Left kidney (tissue), 2 donors: Measurements from ENCODE around the gene SRC. TPM values are rescaled to one million over a fixed set of nuclear protein-coding genes. Genes with fewer than 3 reads are reported as not detected.

Source experiments
- DNase-seq: peaks from one replicate; pipeline ENCODE4 v3.0.0-alpha.2; 2013
- polyA plus RNA-seq: library from polyadenylated mRNA; unstranded; fragments of 120-200 nt; gene quantifications from one replicate; pipeline ENCODE4 v1.2.1, GENCODE V29; 2013; ENCODE audit not compliant: insufficient read length

SRC gene
- polyA plus RNA-seq, 1 donor, result 53.5 TPM

DNA sequence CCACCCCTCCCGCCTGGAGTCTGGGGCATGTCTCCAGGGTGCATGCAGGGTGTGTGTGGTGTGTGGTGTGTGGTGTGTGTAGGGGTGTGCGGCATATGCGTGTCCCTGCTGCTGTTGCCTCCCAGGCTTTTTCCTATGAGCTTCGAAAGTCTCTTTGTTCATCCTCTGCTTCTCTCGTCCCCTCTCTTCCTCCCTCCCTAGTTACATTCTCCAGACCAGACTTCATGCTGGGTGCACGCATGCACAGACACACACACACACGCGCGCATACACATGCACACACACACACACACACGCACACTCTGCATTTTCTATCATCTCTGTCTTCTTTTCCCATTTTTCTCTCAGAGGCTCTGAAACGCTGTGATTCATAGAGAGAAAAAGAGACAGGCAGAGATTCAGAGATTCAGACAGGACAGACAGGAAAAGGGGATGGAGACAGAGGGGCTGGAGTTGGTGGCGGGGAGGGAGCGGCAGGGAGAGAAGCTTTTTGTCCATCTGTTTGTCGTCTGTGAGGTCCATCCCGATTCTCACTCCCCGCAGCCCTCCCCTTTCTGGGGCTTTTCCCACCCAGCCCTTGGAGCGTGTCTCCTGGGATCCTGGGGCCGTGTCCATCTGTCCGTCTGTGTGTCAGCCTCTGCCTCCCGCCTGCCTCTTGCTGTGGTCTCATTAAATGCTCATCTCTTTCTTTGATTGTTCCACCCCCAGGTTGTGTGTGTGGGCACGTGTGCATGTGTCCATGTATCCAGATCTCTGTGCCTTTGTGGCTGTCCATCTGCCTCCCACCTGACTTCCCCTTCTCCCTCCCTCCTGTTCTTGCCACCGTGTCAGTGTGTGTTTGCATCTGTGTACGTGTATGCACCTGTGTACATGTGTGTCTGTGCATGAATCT, 62.6 kb downstream of the SRC start:
- no peak for DNase-seq

DNA sequence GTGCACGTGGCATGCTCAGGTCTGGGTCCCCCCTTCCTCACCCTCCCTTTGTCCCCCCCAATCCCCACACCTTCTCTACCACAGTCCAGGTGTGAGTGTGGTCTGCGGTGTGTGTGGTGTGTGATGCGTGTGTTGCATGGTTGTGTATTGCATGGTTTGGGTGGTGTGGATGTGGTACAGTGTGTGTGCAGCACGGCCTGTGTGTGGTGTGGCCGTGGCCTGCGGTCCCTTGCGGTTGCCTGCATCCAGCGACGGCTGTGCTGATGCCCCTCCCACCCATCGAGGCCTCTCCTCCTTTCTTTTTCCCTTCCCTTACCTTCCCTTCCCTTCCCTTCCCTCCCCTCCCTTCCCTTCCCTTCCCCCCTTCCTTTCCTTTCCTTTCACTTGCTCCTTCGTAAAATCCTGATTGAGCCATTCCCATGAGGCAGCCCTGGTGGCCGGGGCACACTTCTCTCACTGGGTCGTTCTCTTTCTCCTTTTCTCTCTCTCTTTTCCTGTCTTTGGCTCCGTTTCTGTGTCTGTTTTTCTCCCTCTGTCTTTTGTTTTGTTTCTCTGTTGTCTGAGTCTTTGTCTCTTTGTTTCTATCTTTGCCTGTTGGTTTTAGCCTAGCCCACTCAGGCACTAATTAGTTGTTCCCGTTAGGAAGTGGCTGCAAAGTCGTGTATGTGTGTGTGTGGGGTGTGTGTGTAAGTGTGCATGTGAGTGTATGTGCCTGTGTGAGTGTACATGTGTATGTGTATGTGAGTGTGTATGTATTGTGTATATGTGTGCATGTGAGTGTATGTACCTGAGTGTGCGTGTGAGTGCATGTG, 65.7 kb downstream of the SRC start:
- no peak for DNase-seq

DNA sequence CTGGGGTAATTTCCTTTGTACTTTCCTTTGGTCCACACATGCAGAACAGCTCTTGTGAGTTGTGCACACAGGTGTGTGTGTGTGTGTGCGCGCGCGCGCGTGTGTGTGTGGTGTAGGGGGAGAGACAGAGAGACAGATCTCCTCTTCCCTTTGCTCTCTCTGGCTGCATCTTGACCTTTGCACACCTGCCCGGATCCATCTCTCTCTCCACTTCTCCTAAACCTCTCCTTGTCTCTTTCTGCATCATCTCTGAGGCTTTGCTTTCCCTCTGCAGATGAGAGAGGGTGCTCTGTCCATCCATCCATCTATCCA, 67.0 kb downstream of the SRC start:
- DNase-seq, result no peak

DNA sequence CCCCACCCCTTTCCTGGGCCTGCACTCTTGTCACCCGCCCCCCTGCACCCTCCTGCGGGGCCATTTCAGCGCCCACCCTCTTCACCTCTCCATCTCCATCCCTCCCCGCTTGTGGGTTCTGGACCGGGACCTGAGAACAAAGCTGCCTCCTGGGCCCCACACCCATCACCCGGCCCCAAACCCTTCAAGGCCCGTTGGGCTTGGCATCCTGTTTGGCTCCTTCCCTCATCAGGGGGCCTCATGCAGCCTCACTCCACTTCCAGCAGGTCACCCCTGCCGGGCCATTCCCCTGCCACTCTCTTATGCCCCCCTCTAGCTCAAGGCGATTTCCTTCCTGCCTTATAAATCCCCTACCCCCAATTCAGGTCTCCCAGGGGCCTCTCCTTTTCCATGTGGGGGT, 67.4 kb downstream of the SRC start:
- DNase-seq, result no peak

DNA sequence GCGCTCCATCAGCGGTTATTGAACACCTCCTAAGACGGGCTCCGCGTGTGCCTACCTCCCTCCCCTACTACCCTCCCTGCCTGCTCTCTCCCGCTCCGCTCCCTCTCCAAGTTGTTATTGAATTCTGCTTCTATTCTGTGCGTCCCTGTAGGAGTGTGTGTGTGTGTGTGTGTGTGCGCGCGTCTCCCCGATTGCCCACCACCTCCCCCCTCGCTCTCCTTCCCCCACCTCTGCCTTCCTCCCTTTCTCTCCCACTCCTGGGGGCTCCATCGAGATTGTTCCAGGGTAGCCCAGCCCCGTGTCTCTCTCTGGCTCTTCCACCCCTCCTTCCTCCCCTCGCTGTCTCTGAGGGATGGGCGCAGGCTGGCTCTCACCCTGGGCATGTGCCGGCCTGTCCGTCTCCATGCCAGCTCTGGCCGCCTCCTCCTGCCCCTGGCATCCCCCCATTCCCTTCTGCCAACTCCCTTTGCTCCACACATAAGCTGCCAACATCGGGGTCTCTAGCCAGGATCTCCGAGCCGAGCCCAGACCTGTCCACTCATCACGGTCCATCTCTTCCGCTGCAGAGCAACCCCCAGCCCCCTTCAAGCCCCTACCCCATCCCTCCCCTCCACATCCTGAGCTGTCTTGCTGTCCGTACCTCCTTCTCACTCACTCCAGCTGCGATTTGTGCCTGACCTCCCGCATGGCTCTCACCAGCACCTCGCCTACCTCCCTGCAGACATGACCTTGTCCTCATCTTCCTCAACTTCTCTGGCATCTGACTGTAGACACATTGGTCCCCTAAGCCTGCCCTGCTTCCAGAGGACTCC, 68.5 kb downstream of the SRC start:
- DNase-seq, result no peak

DNA sequence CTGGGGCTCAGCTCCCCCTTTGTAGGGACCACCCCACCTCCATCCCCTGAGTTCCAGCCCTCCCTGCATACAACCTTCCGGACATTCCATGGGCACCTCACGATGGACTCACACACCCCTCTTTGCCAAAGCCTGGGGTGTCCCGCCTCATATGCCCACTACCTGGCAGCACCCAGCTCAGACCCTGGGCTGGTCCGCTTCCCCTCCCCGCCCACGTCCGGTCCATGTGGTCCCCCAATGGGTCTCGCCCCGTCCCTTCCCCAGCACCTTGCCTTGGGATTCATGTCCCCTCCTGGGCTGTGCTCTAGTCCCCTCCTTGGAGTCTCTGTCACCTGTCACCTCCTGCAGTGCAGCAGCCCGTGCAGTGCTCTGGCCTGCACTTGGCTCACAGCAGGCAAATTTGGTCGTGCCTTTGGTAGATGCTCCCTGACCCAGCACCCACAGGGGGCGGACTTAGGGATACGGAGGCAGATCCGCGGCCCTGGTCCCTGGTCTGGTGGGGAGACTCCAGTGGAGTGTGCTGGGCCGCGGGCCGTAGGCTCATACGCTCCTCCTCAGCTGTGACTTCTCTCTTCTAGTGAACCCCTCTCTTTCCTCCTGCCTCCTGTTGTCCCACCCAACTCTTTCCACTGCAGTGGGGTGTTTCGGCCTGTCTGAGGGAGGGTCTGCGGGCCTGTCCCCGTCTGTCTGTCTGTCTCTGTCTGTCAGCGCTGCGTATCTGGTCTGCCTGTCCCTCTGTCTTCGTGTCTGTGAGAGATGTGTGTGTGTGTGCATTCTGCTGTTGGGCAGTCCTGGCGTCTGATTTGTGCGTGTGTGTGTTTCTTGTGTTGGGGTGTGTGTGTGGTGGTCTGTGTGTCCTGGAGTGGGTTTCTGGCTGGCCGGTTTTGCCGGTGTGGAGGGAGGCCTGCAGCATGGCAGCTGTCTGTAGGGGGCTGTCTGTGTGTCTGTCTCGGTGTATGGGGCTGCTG, 69.5 kb downstream of the SRC start:
- DNase-seq, result no peak

DNA sequence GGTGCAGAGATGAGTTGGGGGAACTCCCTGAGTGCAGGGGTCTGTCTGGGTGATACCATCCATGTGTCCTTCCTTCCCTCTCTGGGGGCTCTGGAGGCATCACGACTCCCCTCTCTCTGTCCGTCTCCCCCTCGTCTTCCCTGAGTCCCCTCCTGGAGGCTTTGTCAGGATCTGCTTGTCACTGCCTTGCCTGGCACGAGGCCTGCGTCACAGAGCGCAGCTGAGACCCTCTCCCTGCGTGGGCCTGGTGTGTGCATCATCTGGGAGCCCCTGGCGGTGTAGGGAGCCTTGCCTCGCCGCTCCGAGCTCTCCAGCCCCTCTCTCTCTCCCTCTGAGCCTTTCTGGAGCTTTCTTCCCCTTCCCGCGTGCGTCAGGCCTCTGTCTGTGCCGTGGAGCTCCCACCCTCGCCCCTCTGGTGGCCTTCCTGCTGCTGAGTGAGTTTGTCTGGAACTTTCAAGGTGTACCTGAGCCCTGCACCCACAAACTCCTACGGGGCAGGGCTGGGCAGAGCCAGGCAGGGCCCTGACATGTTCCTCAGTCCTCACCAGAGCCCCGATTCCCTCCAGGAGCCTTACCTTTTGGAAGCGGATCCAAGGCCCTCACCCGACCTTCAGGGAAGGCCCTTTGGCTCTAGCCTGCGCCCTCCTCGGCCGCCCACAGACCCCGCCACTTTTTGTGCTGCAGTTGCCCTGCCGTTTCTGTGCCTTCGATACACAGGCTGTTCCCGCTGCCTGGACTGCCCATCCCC, 70.3 kb downstream of the SRC start:
- DNase-seq, result no peak

DNA sequence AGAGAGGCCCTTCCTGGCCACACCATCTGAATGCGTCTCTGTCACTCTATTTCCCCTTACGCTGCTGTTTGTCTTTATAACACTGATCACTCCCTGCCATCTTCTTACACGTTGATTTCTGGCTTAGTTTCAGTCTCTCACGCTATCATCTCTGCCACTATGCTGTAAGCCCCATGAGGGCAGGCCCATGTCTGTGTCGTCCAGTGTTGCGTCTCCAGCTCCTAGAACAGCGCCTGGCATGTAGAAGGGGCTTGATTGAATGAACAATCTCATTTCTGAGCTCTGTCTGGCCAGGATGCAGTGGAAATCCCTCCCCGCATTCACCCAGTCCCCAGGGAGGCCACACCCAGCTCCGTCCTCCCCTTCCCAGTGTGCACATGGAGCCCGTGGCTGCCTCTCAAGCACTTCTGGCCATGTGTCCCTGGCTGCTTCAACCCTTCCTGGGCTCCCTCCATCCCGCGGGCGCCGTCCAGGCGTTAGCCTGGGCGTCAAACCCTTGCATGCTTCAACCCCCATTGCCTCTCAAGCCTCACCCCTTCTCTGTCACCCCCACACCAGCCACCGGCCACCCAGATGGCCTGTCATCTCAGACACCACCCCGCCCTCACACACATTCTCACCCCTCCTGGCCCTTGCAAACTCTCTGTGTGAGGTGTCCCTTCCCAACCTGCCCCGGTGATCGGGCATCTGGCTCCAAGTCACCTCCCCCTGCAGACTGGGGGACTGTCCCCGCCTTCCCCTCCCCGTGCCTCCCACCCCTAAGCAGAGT, 71.1 kb downstream of the SRC start:
- DNase-seq, result no peak

DNA sequence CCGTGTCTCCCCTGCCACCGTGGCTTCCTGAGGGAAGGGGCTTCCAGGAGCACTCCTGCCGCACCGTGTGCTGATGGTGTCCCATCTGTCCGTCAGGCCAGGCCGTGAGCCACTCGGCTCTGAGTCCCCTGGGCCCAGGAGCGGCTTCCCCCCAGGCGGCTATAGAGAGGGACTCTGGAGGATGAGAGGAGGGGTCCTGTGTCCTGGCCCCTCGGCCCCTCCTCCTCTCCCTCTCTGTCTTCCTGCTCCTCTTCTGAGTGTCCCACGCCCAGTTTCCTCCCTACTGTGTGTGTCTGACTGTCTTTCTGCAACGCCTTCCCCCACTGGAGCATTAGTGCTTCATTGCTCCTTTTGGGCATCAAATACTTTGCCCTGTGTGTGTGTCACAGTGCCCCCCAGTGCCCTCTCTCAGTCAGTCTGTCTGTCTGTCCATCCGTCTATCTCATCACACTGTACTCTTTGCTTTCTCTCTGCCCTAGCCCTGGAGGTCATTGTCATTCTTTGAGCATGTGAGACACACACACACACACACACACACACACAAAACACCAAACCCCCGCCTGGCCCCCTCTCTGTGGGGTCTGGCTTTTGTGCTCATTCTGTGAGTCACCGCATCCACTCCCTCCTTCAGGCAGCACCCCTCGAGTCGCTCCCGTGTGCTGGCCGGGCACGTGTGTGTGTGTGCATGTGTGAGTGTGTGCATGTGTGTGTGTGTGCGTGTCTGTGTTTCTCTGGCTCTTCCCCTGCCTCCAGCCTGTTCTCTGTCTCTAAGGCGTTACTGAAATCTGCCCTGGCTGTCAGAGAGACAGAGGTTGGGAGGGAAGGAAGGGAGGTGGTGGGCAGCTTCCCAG, 71.9 kb downstream of the SRC start:
- DNase-seq, result no peak

DNA sequence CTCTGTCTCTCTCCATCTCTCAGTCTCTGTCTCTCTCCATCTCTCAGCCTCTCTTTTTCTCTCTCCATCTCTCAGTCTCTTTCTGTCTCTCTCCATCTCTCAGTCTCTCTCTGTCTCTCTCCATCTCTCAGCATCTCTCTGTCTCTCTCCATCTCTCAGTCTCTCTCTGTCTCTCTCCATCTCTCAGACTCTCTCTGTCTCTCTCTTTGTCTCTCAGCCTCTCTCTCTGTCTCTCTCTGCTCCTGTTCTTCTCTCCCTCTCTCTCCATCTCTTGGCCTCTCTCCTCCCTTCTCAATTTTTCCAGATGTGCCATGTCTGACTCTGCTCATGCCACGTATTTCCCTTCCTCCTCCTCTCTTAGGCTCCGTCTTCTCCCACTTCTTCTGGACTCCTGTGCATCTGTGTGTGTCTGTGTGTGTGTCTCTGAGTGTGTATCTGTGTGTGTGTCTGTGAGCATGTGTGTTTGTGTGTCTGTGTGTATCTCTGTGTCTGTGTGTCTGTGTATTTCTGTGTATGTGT, 72.7 kb downstream of the SRC start:
- DNase-seq, result no peak

DNA sequence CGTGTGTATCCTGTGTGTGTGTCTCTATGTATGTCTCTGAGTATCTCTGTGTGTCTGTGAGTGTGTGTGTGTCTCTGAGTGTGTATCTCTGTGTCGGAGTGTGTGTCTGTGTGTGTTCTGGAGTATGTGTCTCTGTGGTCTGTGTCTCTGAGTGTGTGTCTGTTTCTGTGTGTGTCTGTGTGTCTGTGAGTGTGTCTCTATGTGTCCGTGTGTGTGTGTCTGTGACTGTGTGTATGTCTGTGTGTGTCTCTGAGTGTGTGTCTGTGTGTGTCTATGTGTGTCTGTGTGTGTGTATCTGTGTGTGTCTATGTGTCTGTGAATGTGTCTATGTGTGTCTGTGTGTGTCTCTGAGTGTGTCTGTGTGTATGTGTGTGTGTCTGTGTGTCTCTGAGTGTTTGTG, 73.4 kb downstream of the SRC start:
- no peak for DNase-seq

DNA sequence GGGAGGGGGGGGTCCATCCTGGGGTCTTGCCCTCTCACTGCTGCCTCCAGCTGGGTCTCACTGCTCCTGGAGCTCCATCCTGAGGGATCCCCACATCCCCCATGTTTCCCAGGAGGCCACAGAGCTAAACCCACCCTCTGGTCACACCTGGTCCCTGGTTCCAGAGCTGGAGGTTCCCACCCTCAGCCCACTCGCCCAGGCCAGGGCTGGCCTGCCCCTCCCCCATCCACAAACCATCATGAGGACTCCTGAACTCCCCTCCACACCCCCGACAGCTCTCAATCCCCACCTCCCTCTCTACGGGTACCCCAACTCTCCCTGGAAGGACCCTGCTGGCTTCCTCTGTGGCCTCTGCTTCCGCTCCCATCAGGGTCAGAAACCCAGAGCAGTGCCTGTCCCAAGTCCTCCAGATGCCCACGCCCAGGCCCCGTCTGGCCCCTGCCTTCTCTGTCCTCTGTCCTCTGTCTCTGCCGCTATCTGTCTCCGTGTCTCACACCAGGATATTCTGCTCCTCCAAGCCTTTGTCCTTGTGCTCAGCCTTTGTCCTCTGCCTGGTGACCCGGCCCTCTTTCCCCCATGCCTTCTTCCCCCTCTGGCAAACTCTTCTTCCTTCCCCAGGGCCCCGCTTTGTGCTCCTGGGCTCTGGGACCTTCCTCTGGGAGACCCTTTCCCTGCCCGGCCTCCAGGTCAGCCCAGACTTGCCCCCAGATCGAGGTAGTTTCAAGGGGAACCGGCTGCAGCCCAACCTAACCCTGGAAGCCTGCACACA, 74.0 kb downstream of the SRC start:
- no peak for DNase-seq

DNA sequence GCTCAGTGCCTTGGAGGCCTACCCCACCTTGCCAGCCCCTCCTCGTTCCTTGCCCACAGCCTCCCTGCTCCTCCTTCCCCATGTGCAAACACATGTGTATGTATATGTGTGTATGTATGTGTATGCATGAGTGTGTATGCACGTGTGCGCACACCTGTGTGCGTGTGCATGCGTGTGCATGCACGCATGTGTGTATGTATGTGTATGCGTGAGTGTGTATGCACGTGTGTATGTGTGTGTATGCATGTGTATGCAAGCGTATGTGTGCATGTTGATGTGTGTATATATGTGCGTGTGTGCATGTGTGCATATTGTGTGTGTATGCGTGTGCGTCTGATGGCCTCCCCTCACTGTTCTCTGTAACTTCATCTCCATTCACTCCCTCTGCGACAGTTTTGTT, 74.7 kb downstream of the SRC start:
- no peak for DNase-seq

DNA sequence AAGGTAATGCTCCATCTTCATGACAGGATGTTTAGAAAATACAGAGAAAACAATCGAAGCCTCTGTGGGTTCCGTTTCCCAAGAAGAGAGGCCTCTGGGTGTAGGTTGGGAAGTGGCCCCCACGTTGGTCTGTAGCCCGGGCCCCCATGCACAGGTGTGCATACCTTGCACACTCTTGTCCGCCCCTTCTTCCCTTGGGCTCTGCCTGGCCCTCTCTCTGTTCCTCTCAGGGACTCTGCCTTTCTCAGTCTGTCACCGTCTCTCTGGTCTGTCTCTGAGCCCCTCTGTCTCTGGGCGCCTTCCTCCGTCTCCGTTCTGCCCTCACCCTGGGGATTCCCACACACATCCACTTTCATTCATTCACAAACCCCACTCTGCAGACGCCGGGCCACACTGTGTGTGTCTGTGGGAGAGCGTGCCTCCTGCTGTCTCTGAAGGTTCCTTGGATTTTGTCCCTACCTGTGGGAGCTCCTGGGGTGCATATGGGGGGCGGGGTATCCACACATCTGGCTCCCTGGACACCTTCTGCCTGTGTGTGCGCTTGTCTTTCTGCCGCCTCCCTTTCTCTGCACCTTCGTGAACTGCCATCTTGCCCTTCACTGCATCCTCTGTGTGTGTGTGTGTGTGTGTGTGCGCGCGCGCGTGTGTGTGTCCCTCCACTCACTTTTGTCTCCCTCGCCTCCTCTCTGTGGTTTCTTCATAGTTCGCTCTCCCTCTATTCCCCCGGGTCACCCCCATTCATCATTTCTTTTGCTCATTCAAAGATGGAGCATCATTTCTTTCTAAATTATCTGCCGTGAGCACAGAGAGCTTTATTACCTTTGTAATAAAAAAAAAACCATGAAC, 75.3 kb downstream of the SRC start:
- no peak for DNase-seq

DNA sequence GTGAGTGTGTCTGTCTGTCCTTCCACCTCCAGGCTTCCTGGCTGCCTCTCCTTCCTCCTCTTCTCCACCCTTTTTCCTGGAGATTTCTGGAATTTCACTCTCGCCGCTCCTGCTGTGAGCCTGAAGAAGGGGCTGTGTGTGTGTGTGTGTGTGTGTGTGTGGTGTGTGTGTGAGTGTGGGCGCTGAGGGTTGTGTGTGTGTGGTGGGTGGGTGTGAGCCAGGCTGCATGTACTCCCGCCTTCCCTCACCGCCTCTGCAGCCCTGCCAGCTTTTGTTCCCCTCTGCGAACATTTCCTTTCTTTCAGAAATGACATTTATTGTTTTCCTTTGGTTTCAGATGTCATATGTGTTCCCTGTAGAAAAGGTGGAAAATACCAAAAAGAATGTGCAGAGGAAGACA, 76.0 kb downstream of the SRC start:
- no peak for DNase-seq

DNA sequence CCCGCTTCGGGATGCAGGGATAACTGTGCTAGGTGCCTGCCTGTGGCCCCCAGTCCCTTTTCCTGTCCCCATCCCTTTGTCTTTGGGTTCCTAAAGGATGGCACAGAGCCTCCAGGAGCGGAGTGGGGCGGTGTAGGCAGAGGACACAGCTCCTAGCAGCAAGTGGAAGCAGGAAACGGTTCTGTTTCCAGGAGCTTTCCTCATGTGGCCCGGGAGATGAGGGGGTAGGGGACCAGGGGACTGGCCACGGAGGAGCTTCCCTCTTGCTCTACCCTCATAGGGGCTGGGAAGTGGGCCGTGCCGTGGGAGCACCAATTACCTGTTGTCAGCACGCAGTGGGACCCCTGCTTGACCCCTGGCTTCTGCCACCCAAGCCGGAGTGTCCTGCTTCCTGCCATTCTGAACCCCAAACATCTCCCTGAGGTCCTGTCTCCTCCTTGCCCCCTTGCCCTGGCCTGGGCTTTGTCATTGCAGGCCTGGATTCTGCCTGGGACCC, 76.9 kb downstream of the SRC start:
- DNase-seq, result no peak

DNA sequence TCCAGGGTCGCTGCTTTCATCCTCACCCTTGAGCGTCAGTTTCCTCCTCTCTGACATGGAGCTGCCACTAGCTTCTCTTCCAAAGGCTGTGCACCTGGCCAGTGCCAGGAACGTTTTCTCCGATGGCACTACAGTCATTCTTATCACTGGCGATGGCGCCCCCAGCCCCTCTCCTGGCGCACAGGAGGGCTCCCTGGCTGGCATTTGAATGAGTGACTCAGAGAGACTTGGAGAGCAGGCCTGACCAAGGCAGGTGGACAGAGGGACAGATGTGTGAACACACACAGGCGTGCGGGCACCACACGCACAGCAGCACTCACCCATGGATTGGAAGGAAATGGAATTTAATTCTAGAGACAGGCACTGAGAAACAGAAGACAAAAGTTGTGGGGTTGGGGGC, 77.6 kb downstream of the SRC start:
- DNase-seq, result no peak
